ENCODE measurements around the gene VENTX.

Gene VENTX, protein sequence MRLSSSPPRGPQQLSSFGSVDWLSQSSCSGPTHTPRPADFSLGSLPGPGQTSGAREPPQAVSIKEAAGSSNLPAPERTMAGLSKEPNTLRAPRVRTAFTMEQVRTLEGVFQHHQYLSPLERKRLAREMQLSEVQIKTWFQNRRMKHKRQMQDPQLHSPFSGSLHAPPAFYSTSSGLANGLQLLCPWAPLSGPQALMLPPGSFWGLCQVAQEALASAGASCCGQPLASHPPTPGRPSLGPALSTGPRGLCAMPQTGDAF

DNA sequence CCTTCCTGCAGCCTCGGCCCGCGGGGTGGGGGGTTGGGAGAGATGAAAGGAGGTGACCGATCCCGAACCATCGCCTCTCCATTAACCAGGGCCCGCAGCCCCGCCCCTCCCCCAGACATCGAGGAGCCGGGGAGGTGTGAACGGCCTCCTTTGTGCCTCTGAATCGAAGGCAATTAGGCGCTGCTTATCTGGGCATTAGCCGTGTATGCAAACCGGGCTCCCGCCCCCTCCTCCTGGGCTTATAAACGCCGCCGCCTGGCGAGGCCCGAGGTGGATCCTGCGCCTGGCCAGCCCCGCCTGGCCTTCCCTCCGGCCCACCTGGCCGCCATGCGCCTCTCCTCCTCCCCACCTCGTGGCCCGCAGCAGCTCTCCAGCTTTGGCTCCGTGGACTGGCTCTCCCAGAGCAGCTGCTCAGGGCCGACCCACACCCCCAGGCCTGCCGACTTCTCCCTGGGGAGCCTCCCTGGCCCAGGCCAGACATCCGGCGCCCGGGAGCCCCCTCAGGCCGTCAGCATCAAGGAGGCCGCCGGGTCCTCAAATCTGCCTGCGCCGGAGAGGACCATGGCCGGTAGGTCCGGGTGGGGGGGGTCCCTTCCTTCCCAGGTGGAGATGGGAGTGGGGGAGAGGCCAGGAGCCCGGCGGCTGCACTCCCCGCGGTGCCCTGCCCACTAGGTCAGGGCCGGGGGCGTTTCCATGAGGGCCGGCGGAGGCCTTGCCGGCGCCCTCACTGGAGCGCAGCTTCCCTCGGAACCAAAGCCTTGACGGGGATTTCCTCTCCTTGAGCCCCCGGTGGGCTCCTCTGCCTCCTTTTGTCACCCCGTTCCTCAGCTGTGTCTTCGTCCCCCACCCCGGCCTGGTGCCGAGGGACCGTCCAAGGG lies at the start of gene VENTX:
VENTX (plus strand) TSS at position 268 of the 878 bp plus-strand sequence; CDS start at position 328, 60 bp downstream.
- DNase-seq: no peak

GRCh38 chr10:133187906-133188681 lies 49.6 kb upstream of the VENTX start:
- DNase-seq: no peak

GRCh38 chr10:133189256-133189655 lies 48.4 kb upstream of the VENTX start:
- DNase-seq: no peak

- no peak for DNase-seq
Measured at GRCh38 chr10:133189726-133190125, 47.9 kb upstream of the VENTX start.

DNA sequence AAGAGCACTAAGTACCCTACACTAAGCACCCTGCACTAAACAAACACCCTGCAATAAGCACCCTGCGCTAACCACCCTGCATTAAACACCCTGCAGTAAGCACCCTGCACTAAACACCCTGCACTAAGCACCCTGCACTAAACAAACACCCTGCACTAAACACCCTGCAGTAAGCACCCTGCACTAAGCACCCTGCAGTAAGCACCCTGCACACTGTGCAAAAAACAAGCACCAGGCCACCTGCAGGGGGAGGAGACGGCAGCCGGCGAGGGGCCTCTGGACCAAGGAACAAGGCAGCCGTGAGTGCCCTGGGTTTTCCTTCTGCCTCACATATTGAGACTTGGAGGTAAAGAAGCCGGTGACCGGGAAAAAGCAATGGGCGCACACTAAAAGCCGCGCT lies 47.4 kb upstream of the VENTX start:
- no peak for DNase-seq

DNA sequence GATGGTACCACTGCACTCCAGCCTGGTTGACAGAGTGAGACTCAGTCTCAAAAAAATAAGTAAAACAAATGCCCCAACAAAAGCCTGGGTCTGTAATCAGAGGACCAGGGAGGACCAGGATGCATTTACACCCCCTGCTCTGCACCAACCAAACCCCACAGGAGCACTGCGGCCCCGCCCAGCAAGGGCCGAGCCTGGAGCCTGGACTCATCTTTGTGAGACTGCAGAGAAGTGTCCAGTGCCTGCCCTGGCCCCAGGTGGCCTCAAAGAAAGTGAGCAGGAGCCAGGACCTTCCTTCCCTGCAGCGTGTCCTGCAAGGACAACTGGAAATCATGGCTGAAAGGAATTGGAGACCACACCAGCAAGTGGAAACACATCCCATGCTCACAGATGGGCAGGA lies 46.0 kb upstream of the VENTX start:
- no peak for DNase-seq

- DNase-seq: no peak
Measured at GRCh38 chr10:133194151-133194550, 43.5 kb upstream of the VENTX start.

DNA sequence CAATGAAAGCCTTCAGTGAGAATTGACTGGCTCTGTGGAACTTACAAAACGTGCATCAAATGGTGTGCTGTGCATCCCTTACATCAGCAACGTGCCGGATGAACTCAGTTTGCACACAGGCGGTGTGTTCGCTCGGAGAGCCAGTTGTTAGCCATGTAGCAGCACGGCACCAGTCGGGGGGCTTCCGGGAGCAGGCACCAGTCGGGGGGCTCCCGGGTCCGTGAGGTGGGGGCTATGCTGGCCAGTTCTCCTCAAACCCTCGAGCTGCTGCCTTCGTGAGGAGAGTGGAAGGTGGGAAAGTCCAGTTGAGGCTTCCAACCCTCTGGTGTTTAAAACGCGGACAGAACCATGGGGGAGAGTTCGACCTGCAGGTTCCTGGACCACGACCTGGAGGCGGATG lies 42.6 kb upstream of the VENTX start:
- DNase-seq: no peak

- no peak for DNase-seq
Measured at GRCh38 chr10:133195611-133196010, 42.0 kb upstream of the VENTX start.

DNA sequence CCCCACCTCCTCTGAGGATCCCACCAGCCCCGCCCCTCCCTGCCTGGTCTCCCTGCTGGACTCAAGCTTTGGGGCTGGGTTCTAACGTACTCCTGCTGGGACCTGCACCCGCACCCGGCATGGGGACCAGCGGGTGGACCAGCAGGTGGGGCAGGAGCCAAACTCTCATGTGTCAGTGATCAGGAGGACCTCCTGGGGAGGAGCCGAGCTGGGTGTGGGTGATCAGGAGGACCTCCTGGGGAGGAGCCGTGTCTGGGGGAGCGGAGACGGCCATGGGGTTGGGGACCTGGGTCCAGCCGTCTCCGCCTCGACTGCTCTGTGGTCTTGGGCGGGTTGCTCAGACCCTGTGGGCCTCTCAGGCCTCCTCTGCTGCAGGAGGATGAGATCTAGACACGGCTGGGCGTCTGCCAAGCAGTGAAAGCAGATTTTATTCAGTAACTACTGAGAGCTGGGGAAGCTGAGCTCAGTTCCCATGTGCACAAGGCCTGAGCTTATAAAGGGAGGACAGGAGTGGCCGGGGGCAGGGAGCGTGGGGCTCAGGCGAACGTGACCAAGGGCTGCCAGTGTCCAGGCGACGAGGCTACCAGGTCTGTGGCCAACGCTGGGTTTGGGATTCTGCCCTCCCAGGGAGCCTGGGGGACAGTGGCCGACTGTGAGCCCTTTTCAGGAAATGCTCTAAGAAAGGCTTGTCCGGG lies 41.3 kb upstream of the VENTX start:
- DNase-seq: no peak

DNA sequence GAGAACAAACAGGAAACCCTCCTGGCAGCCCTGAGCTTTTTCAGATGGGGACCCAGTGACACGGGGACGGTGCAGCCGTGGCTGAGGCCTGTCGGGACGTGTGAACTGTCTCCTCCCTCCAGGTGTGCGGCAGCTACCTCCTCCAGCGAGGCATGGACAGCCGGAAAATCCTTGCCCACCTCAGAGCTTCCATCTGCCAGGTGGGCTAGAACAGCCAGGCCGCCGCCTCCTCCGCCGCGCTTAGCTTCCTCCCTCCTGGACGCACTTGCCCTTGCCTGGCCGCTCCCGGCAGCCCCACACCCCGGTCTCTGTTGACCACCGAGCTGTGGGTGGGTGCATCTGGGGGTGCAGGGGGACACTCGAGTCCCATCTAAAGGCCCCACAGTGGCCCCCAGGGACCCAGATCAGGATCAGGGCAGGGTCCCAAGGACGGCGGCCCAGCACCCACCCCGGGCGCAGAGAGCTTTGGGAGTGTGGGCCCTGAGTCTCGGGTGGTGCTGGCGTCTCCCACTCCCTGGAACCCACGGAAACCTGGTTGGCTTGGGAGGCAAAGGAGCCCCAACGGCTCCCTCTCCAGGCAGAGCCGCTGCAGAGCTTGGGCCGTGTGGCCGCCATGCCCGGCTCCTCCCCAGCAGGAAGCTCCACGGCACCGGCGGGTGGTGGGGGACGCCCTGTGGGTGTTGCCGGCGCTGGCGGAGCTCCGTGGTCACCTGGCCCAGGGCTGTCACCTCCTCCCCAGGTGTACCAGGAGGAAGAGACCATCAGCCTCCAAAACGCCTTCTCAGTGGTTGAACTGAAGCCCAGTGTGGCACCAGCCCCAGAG lies 40.5 kb upstream of the VENTX start:
- no peak for DNase-seq

GRCh38 chr10:133197786-133198185 lies 39.9 kb upstream of the VENTX start:
- no peak for DNase-seq

- no peak for DNase-seq
Measured at GRCh38 chr10:133198206-133198605, 39.4 kb upstream of the VENTX start.

DNA sequence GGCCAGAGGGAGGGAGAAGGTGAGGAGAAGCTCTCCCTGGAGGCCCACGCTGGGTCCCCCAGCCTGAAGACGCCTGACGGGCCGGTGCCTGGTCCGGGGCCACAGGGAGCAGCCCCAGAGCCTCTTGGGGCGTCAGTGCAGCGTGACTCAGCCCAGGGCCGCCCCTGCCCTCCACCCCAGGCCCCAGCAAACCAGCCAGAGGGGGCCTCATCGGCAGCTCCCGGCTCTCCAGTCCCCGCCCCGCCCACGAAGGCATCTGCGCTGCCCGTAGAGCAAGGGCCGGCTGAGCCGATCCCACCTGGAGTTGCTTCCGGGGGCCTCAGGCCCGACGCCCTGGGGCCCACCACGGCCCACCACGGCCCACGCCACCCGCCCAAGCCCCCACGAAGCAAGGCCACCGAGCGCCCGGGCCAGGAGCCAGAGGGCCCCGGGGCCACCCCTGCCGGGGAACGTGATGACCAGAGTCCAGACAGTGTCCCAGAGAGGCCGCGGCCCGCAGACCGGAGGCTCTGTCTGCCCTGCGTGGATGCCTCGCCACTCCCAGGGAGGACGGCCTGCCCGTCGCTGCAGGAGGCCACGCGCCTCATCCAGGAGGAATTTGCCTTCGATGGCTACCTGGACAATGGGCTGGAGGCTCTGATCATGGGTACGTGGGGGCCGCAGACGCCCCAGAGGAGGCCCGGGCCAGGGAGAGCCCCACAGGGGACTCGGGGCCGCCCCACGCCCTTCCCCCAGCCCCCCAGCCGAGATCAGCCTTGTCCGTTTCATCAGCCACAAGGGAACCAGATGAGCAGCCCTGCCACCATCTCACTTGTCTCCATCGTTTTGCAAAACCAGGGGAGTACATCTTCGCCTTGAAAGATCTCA lies 38.8 kb upstream of the VENTX start:
- DNase-seq: no peak

- no peak for DNase-seq
Measured at GRCh38 chr10:133199488-133199885, 38.2 kb upstream of the VENTX start.

DNA sequence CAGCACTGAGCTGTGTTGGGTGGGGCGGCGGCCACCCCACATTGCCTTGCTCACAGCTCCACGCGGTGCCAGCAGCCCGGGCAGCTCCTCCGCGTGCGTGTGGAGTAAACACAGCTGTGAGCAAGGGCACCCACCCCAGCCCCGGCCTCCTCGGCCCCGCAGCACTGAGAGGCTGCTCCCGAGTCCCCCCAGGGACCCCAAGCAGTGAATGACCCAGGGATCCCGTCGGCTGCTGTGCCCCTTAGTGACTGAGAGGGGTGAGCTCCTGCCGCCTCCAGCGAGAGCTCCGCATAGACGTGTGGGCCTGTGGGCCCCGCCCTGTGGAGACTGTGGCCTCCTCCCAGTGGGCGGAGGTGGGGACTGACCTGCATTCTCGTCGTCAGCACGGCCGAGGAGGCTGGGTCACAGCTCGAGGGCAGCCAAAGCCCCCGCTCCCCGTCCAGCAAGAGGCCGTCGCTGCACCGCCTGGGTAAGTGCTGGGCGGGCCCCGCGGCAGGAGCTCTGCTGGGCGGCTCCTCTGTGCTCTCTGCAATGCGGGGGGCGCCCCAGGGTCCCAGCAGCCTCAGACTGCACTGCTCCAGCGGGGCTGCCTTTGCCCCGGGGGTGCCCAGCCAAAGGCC lies 37.6 kb upstream of the VENTX start:
- no peak for DNase-seq

- DNase-seq: no peak
Measured at GRCh38 chr10:133200621-133201031, 37.0 kb upstream of the VENTX start.

DNA sequence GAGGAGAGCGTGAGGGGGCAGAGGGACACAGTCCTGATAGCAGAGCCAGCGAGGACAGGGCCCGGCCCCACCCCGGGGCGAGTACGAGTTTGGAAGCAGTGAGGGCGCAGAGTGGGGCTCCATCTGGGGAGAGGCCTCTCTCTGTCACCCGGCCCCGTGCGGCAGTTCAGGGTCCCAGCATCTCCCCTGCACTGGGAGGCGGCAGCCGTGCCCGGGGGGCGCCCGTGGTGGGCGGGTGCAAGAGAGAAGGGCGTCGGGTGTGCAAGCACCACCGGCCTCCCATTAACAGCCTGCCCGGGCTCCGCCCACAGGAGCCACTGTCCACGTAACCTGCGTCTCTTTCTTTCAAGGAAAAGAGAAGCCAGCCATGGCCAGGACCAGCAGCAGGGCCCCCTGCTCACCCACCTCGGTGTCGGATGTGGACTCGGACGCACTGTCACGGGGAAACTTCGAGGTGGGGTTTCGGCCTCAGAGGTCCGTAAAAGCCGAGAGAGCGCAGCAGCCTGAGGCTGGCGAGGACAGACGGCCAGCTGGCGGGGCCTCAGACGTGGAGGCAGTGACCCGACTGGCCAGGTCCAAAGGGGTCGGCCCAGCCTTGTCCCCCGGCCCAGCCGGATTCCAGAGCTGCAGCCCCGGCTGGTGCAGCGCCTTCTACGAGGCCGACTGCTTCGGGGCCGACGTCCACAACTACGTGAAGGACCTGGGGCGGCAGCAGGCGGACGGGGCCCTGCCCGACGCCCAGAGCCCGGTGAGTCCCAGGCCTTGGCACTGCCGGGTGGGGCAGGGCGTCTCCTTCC lies 36.3 kb upstream of the VENTX start:
- DNase-seq: no peak
